Upper lobe of left lung (tissue), 6 donors: ENCODE data around the gene FLAD1. TPM values are rescaled to one million over a fixed set of nuclear protein-coding genes. Genes with fewer than 3 reads are reported as not detected.

ENCODE experiments used
- ATAC-seq, 2 donors: fragments of 200-7000 bp; cut with Tn5 transposase; one replicate each; pipeline ENCODE4 v1.9.1; 2022; ENCODE audit warnings: mild to moderate bottlenecking in 2 of 2, moderate library complexity in 2 of 2; ENCODE audit not compliant: low FRiP score in 2 of 2
- DNase-seq, 2 donors: peaks; one replicate each; pipeline ENCODE4 v3.0.0-alpha.2; 2019 to 2020
- H3K27ac ChIP-seq, 4 donors: fragments of 200-600 bp; sonication (generic); one replicate each; pipeline ENCODE4 v1.5.1; 2016 to 2019
- H3K27me3 ChIP-seq, 4 donors: fragments of 200-600 bp; sonication (generic); one replicate each; pipeline ENCODE4 v1.5.1; 2017 to 2019
- H3K36me3 ChIP-seq, 4 donors: fragments of 200-600 bp; sonication (generic); one replicate each; pipeline ENCODE4 v1.5.1; 2016 to 2019
- H3K4me1 ChIP-seq, 4 donors: fragments of 200-600 bp; sonication (generic); one replicate each; pipeline ENCODE4 v1.5.1; 2018 to 2019
- H3K4me3 ChIP-seq, 4 donors: fragments of 200-600 bp; sonication (generic); one replicate each; pipeline ENCODE4 v1.5.1; 2017 to 2019; ENCODE audit warnings: mild to moderate bottlenecking in 2 of 4, moderate library complexity in 1 of 4
- H3K9me3 ChIP-seq, 4 donors: fragments of 200-600 bp; sonication (generic); one replicate each; pipeline ENCODE4 v1.5.1; 2018 to 2019
- EP300 ChIP-seq, 4 donors: sonication (generic); formaldehyde crosslinking; IDR thresholded peaks; one replicate each; pipeline ENCODE4 v1.5.1; 2017; ENCODE audit warnings: antibody characterized with exemption in 4 of 4, control low read depth in 2 of 4
- POLR2A ChIP-seq, 4 donors: fragments of 450-650 bp; IDR thresholded peaks; one replicate each; pipeline ENCODE4 v1.5.1; 2016 to 2017; ENCODE audit warnings: antibody characterized with exemption in 4 of 4, mild to moderate bottlenecking in 2 of 4
- POLR2AphosphoS5 ChIP-seq, 2 donors: sonication (generic); formaldehyde crosslinking; IDR thresholded peaks; one replicate each; pipeline ENCODE4 v1.5.1; 2017; ENCODE audit warnings: antibody characterized with exemption in 2 of 2
- WGBS, 2 donors: methylation state at CpG; one replicate each; pipeline ENCODE4 v1.1.5; 2017 to 2018; 5-methylcytosine and 5-hydroxymethylcytosine counted together
- total RNA-seq, 6 donors: library from RNA; depleted of rRNA in 4 of 6; stranded (reverse); fragments of >200 nt in 4 of 6; gene quantifications; one replicate each; pipeline versions ENCODE4 v1.1.0 to v1.2.1, GENCODE V29; 2016 to 2021
- TF ChIP-seq, protein P1 (sequence below), 6 experiments: fragments of 450-650 bp in 4 of 6; fragments of 200-600 bp in 2 of 6; sonication (generic) in 2 of 6; IDR thresholded peaks; one replicate each; pipeline ENCODE4 v1.5.1; 2016 to 2019; ENCODE audit warnings: antibody characterized with exemption in 6 of 6
- donor health status: DM: no; HTN: no; CAD: no; lungs with moderate emphysema.
- donor health status: DM: no; HTN: yes; CAD: no; lungs with severe emphysema.

FLAD1 gene
- total RNA-seq, 6 donors from 2014 or later: 15.6 to 62.9 (median 29.8) TPM

DNA sequence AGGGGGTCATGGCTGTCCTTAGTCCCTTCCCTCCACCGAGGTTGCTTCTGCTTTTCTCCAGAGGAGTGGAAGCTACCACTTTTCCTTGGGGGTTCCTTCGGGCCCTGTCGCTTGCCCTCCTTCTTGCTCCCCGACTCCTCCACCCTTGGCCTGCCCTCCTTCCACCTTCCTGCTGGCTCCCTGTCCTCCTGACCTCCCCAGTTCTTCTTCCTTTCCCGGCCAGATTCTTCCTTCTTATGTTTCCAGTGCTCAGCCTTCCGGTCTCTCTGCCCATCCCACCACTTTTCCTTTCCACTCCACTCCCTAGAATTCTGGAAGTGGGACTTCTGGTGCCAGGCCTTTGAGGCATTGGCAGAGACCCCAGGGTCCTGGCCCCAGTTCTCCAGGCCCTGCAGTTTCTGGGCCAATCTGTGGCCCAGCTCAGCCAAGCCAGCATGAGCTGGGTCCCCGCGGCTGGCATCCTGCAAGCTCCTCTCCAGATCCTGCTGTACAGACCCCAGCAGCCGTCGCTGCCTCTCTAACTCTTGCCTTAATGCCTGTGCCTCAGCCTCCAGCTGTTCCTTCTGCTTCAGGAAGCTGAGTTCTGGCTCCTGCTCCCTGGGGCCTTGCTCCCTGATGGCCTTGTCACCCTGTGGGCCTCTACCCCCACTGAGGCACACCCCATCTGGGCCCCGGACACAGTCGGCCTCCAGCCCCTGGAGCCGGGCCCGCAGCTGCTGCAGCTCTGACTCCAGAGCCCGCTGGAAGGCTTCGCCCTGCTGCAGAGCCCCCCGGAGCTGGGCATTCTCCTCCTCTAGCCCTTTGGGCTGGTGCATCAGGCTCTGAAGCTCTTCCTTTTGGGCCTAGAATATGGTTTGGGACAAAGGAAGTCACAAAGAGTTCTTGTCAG, 36.9 kb upstream of the FLAD1 start:
- TF ChIP-seq POLR2A (IDR thresholded peaks at IDR 0.05) (no peak), POLR2AphosphoS5 (IDR thresholded peaks at IDR 0.05) (no peak), EP300 (IDR thresholded peaks at IDR 0.05) (no peak)
- TF ChIP-seq, protein P1, sequence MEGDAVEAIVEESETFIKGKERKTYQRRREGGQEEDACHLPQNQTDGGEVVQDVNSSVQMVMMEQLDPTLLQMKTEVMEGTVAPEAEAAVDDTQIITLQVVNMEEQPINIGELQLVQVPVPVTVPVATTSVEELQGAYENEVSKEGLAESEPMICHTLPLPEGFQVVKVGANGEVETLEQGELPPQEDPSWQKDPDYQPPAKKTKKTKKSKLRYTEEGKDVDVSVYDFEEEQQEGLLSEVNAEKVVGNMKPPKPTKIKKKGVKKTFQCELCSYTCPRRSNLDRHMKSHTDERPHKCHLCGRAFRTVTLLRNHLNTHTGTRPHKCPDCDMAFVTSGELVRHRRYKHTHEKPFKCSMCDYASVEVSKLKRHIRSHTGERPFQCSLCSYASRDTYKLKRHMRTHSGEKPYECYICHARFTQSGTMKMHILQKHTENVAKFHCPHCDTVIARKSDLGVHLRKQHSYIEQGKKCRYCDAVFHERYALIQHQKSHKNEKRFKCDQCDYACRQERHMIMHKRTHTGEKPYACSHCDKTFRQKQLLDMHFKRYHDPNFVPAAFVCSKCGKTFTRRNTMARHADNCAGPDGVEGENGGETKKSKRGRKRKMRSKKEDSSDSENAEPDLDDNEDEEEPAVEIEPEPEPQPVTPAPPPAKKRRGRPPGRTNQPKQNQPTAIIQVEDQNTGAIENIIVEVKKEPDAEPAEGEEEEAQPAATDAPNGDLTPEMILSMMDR (IDR thresholded peaks at IDR 0.05): no peak
- H3K27ac ChIP-seq: no peak overlapping the region
- H3K4me1 ChIP-seq: peaks cover 22 to 28% (median 25%) of the 10 kb centered on the region in 4 donors
- H3K27me3 ChIP-seq: no peaks in the 10 kb centered on the region
- ATAC-seq (no peak), DNase-seq (peak in 1 of 2 donors; percentile 54)
- no peaks in the 10 kb centered on the region for H3K9me3 ChIP-seq
- WGBS, 2 donors: 82 to 87% methylated on average over 10 to 16 of the region's 17 CpGs
- H3K4me3 ChIP-seq: no peak overlapping the region
- H3K36me3 ChIP-seq: peaks cover 2 to 48% (median 28%) of the 10 kb centered on the region in 4 donors

DNA sequence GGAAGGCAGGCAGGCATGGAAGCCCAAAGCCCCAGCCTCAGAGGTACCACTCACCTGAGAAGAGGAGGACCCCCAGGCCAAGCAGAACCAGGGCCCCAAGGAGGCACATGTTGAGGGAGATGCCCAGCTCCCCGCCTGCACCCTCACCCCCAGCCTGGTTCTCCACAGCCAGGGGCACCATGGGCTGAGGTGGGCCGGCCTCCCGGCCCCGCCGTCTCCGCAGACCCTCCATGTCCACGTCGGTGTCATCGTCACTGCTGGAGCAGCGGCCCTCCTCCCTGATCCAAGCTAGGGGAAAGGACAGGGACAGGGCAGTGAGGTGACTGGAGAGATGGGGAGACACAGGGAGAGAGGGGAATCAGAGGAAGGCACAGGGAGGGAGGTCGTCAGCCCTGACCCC, 35.1 kb upstream of the FLAD1 start:
- 93 to 95% methylated on average over 10 to 11 of the region's 11 CpGs for WGBS, 2 donors
- no peak for ATAC-seq
- Histone ChIP-seq H3K36me3 (peaks cover 8 to 48% (median 30%) of the 10 kb centered on the region in 4 donors), H3K27me3 (no peaks in the 10 kb centered on the region), H3K9me3 (no peaks in the 10 kb centered on the region), H3K4me1 (peaks cover 10 to 26% (median 14%) of the 10 kb centered on the region in 4 donors), H3K27ac (no peak overlapping the region), H3K4me3 (no peak overlapping the region)
- TF ChIP-seq, protein P1 (IDR thresholded peaks at IDR 0.05): no peak
- TF ChIP-seq POLR2A (IDR thresholded peaks at IDR 0.05) (no peak), EP300 (IDR thresholded peaks at IDR 0.05) (no peak), POLR2AphosphoS5 (IDR thresholded peaks at IDR 0.05) (no peak)
- peak in 1 of 2 donors; percentile 74 for DNase-seq

DNA sequence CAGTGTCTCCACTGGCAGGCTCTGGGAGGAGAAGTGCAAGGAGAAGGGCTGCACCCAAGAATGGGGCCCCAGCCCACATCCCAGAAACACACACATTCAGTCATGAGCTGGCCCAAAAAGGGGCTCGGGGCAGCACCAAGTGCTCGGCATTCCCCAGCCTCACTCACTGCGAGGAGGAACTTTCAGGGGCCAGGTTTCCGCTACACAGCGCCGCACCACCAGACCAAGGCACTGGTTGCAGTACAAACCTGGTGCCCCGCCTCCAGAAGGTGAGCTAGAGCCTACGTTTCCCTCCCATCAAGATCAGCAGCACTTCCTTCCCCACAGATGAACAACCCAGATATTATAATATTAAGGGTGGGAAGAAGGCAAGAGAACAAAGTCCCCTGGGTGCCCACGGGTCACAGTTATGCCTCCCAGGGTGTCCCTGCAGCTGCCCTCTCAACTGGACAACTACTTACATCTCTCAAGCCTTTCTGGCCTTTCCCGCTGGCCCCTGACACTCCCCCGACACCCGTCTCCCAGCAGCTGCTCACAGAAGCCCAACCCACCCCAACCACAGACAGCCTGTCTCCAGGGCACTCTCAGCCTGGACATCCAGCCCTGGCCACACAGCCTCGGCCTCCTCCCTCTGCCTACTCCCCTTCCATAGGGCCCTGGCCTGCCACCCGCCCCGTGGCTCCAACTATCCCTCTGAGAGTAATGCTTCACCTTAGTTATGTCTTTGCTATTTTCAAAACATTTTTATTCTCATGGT, 31.1 kb upstream of the FLAD1 start:
- 70 to 75% methylated on average over 14 to 15 of the region's 15 CpGs for WGBS, 2 donors
- H3K27ac ChIP-seq: peak overlapping the region in 1 of 4 donors; percentile 11

DNA sequence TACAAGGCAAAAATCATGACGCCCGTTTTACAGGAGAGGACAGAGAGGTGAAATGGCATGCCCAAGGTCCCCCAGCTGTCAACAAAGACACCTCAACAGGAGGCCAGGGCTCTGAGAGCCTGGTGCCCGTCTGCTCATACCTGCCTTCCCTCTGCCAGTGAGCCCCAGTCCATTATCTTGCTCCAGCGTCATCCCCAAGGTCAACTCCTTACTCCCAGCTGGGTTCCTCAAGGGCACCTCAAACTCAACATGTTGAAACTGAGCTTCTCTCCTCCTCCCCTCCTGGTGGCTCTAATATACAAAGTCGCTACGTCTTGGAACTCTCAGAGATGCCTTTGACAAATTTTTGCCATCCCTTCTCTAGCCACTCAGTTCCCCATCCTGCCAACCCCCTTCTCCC, 30.5 kb upstream of the FLAD1 start:
- no peak for DNase-seq
- Histone ChIP-seq H3K4me3 (no peak overlapping the region), H3K27ac (peak overlapping the region in 1 of 4 donors; percentile 11), H3K9me3 (no peaks in the 10 kb centered on the region), H3K36me3 (peaks cover 8 to 23% (median 16%) of the 10 kb centered on the region in 4 donors), H3K27me3 (no peaks in the 10 kb centered on the region), H3K4me1 (peaks cover 32 to 57% (median 40%) of the 10 kb centered on the region in 4 donors)
- WGBS, 2 donors: 85 to 90% methylated on average over 6 of the region's 6 CpGs
- TF ChIP-seq POLR2AphosphoS5 (IDR thresholded peaks at IDR 0.05) (no peak), POLR2A (IDR thresholded peaks at IDR 0.05) (no peak), EP300 (IDR thresholded peaks at IDR 0.05) (no peak)
- TF ChIP-seq, protein P1 (IDR thresholded peaks at IDR 0.05): no peak
- no peak for ATAC-seq

More for the DNA sequence above, 31.1 kb upstream of the FLAD1 start:
- H3K27me3 ChIP-seq: no peaks in the 10 kb centered on the region
- peaks cover 32 to 51% (median 37%) of the 10 kb centered on the region in 4 donors for H3K4me1 ChIP-seq
- no peaks in the 10 kb centered on the region for H3K9me3 ChIP-seq
- H3K4me3 ChIP-seq: peak overlapping the region in 1 of 4 donors; percentile 5
- no peak for ATAC-seq
- peaks cover 8 to 27% (median 21%) of the 10 kb centered on the region in 4 donors for H3K36me3 ChIP-seq
- no peak for TF ChIP-seq EP300 (IDR thresholded peaks at IDR 0.05)
- TF ChIP-seq POLR2A (IDR thresholded peaks at IDR 0.05): no peak
- no peak for TF ChIP-seq POLR2AphosphoS5 (IDR thresholded peaks at IDR 0.05)
- TF ChIP-seq, protein P1 (IDR thresholded peaks at IDR 0.05): no peak
- peak in 1 of 2 donors; percentile 63 for DNase-seq
